Fibroblast of lung (primary cell): ENCODE measurements around the gene ALAS1. TPM values are rescaled to one million over a fixed set of nuclear protein-coding genes. Genes with fewer than 3 reads are reported as not detected.

ENCODE experiments used
- DNase-seq, 2 donors: peaks; one replicate each; pipeline versions ENCODE4 v3.0.0 to v3.0.0-alpha.2; 2010; ENCODE audit warnings: low read depth in 2 of 2
- H2AFZ ChIP-seq: 2 replicates; pipeline ENCODE4 v1.5.1; 2012; ENCODE audit warnings: low read length, control low read depth, inconsistent platforms
- H3K27ac ChIP-seq: 2 replicates; pipeline ENCODE4 v1.5.1; 2011; ENCODE audit warnings: low read length, control low read depth; ENCODE audit not compliant: insufficient read depth
- H3K27me3 ChIP-seq: 2 replicates; pipeline ENCODE4 v1.5.1; 2011; ENCODE audit warnings: mild to moderate bottlenecking, low read length; ENCODE audit not compliant: control insufficient read depth, insufficient read depth
- H3K36me3 ChIP-seq: 2 replicates; pipeline ENCODE4 v1.5.1; 2011; ENCODE audit warnings: low read length; ENCODE audit not compliant: control insufficient read depth, insufficient read depth
- H3K4me1 ChIP-seq: 2 replicates; pipeline ENCODE4 v1.5.1; 2011; ENCODE audit warnings: low read length; ENCODE audit not compliant: control insufficient read depth, insufficient read depth; ENCODE audit errors: extremely low read depth
- H3K4me2 ChIP-seq: 2 replicates; pipeline ENCODE4 v1.5.1; 2011; ENCODE audit warnings: low read length, control low read depth; ENCODE audit not compliant: insufficient read depth; ENCODE audit errors: extremely low read depth
- H3K4me3 ChIP-seq, 4 experiments: fragments of 200-600 bp in 1 of 4; sonication (generic) in 1 of 4; replicated peaks in 1 of 4; 2 replicates each; pipeline ENCODE4 v1.5.1; 2011 to 2016; ENCODE audit warnings: low read length in 4 of 4, low read depth in 3 of 4, mild to moderate bottlenecking in 3 of 4, control low read depth in 2 of 4, inconsistent platforms in 1 of 4, mixed read lengths in 1 of 4; ENCODE audit not compliant: insufficient read depth in 1 of 4; ENCODE audit errors: control extremely low read depth in 1 of 4
- H3K79me2 ChIP-seq: 2 replicates; pipeline ENCODE4 v1.5.1; 2012; ENCODE audit warnings: mild to moderate bottlenecking, low read length, inconsistent platforms; ENCODE audit not compliant: control insufficient read depth, insufficient read depth
- H3K9ac ChIP-seq: 2 replicates; pipeline ENCODE4 v1.5.1; 2011; ENCODE audit warnings: mild to moderate bottlenecking, low read length, control low read depth; ENCODE audit not compliant: insufficient read depth
- H3K9me3 ChIP-seq: 2 replicates; pipeline ENCODE4 v1.5.1; 2012; ENCODE audit warnings: low read depth, low read length; ENCODE audit not compliant: control insufficient read depth, insufficient read depth
- H4K20me1 ChIP-seq: 2 replicates; pipeline ENCODE4 v1.5.1; 2011; ENCODE audit warnings: low read length; ENCODE audit not compliant: control insufficient read depth, insufficient read depth; ENCODE audit errors: extremely low read depth
- EZH2 ChIP-seq: IDR thresholded peaks from 2 replicates; pipeline ENCODE4 v1.5.1; 2012; ENCODE audit warnings: low read length, control low read depth, mild to moderate bottlenecking; ENCODE audit errors: missing control alignments
- polyA plus RNA-seq, 2 donors: library from polyadenylated mRNA; depleted of rRNA in 1 of 2; stranded (reverse) in 1 of 2; unstranded in 1 of 2; fragments of >200 nt; gene quantifications; 2 replicates each; pipeline ENCODE4 v1.2.1, GENCODE V29; 2011 to 2012; ENCODE audit warnings: missing spikeins in 1 of 2
- total RNA-seq: library from RNA; depleted of rRNA; stranded (reverse); fragments of >200 nt; gene quantifications from 2 replicates; pipeline ENCODE4 v1.2.1, GENCODE V29; 2014
- TF ChIP-seq, protein P1 (sequence below), 2 donors: IDR thresholded peaks in 1 of 2; conservative IDR thresholded peaks in 1 of 2; 1 replicate in 1 of 2; 2 replicates in 1 of 2; pipeline ENCODE4 v1.5.1; 2011 to 2012; ENCODE audit warnings: low read length in 2 of 2, control low read depth in 1 of 2, inconsistent platforms in 1 of 2, low read depth in 1 of 2, mild to moderate bottlenecking in 1 of 2

The ALAS1 gene
- total and polyA plus RNA-seq, 2 donors (not counting 1 experiment from before 2014, with no cell fraction given), result 60.9 to 61.8 TPM

DNA sequence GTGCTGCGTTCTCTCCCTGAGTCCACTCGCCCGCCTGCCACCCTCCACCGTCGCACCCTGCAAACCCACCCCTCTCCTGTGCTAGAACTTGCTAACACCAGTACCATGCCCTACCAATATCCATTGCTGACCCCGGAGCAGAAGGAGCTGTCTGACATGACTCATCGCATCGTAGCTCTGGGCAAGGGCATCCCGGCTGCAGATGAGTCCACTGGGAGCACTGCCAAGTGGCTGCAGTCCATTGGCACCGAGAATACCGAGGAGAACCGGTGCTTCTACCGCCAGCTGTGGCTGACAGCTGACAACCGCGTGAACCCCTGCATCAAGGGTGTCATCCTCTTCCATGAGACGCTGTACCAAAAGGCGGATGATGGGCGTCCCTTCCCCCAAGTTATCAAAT lies 4.9 kb upstream of the ALAS1 start:
- DNase-seq, result peak; percentile 25 to 49
- no peak overlapping the region for H3K4me3 ChIP-seq
- no peaks in the 10 kb centered on the region for H3K9me3 ChIP-seq
- H3K4me1 ChIP-seq, result peaks cover 40% of the 10 kb centered on the region
- no peaks in the 10 kb centered on the region for H4K20me1 ChIP-seq
- no peak for TF ChIP-seq EZH2
- TF ChIP-seq, protein P1, sequence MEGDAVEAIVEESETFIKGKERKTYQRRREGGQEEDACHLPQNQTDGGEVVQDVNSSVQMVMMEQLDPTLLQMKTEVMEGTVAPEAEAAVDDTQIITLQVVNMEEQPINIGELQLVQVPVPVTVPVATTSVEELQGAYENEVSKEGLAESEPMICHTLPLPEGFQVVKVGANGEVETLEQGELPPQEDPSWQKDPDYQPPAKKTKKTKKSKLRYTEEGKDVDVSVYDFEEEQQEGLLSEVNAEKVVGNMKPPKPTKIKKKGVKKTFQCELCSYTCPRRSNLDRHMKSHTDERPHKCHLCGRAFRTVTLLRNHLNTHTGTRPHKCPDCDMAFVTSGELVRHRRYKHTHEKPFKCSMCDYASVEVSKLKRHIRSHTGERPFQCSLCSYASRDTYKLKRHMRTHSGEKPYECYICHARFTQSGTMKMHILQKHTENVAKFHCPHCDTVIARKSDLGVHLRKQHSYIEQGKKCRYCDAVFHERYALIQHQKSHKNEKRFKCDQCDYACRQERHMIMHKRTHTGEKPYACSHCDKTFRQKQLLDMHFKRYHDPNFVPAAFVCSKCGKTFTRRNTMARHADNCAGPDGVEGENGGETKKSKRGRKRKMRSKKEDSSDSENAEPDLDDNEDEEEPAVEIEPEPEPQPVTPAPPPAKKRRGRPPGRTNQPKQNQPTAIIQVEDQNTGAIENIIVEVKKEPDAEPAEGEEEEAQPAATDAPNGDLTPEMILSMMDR (conservative IDR thresholded peaks at IDR 0.05 in 1 of 2, IDR thresholded peaks at IDR 0.05 in 1 of 2; ENCODE audit: low read depth in 1 of 2, low read length in 2 of 2), result no peak
- H3K36me3 ChIP-seq, result no peaks in the 10 kb centered on the region
- no peak overlapping the region for H3K9ac ChIP-seq
- H3K27me3 ChIP-seq, result no peaks in the 10 kb centered on the region
- no peak overlapping the region for H3K27ac ChIP-seq
- H3K4me2 ChIP-seq, result no peak overlapping the region
- peaks cover under 1% of the 10 kb centered on the region for H3K79me2 ChIP-seq
- H2AFZ ChIP-seq, result no peak overlapping the region

DNA sequence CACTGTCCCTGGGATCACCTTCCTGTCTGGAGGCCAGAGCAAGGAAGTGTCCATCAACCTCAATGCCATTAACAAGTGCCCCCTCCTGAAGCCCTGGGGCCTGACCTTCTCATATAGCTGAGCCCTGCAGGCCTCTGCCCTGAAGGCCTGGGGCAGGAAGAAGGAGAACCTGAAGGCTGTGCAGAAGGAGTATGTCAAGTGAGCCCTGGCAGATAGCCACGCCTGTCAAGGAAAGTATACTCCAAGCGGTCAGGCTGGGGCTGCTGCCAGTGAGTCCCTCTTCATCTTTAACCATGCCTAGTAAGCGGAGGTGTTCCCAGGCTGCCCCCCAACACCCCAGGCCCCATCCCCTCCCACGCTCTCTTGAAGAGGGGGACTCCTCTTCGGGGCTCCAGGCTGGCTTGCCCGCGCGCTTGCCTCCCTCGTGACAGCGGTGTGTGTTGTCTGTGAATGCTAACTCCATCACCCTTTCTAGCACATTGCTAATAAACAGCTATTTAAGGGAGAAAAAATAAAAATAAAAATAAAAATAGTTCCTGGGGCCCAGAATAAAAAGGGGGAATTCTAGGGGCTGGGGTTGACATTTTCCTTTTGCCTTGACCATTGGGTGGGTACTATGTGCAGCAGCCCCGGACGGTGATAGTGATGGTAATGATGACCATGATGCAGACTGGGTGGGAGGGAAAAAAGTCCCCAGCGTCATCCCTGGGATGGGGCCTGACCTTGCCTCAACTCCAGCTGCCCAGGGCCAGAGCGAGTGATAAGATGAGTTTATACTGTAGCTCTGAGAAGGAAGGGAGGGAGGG lies 3.3 kb upstream of the ALAS1 start:
- no peak overlapping the region for H3K27ac ChIP-seq
- no peak overlapping the region for H3K4me3 ChIP-seq
- H3K27me3 ChIP-seq, result no peaks in the 10 kb centered on the region
- peaks cover 49% of the 10 kb centered on the region for H3K4me1 ChIP-seq
- H3K9ac ChIP-seq, result no peak overlapping the region
- H2AFZ ChIP-seq, result no peak overlapping the region
- H3K79me2 ChIP-seq, result peaks cover 15% of the 10 kb centered on the region
- no peak overlapping the region for H3K4me2 ChIP-seq
- H3K9me3 ChIP-seq, result no peaks in the 10 kb centered on the region
- no peaks in the 10 kb centered on the region for H3K36me3 ChIP-seq
- TF ChIP-seq EZH2, result no peak
- peak in 1 of 2 donors; percentile 87 for DNase-seq
- H4K20me1 ChIP-seq, result no peaks in the 10 kb centered on the region

DNA sequence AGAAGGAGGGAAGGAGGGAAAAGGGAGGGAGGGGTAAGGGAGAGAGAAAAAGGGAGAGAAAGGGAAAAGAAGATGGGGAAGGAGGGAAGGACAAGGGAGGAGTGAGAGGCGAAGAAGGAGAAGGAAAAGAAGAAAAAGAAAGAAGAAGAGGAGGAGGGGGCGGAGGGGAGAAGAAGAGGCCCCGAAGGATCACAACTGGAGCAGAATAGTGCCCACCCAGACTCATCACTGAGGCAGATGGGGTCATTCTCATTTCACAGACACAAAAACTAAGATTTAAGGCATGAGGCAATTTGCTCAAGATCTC lies 2.7 kb upstream of the ALAS1 start:
- H3K79me2 ChIP-seq, result peaks cover 15% of the 10 kb centered on the region
- peaks cover 48% of the 10 kb centered on the region for H3K4me1 ChIP-seq
- no peak overlapping the region for H2AFZ ChIP-seq
- no peak overlapping the region for H3K27ac ChIP-seq
- DNase-seq, result no peak
- no peaks in the 10 kb centered on the region for H4K20me1 ChIP-seq
- H3K4me3 ChIP-seq, result no peak overlapping the region
- TF ChIP-seq, protein P1 (conservative IDR thresholded peaks at IDR 0.05 in 1 of 2, IDR thresholded peaks at IDR 0.05 in 1 of 2; ENCODE audit: low read depth in 1 of 2, low read length in 2 of 2), result no peak
- TF ChIP-seq EZH2, result no peak
- no peaks in the 10 kb centered on the region for H3K36me3 ChIP-seq
- no peaks in the 10 kb centered on the region for H3K27me3 ChIP-seq
- no peak overlapping the region for H3K9ac ChIP-seq
- H3K9me3 ChIP-seq, result no peaks in the 10 kb centered on the region
- H3K4me2 ChIP-seq, result no peak overlapping the region
